Esophagus muscularis mucosa (tissue), 4 donors: ENCODE measurements around the gene RPL6. TPM values are rescaled to one million over a fixed set of nuclear protein-coding genes. Genes with fewer than 3 reads are reported as not detected.
"Not testable (repeated sequence)": the region's sequence is repeated elsewhere in the genome, so short reads cannot be mapped to it uniquely, and the experiment has no call there.

Source experiments
- DNase-seq: peaks from one replicate; pipeline ENCODE4 v3.0.0-alpha.2; 2017; ENCODE audit errors: extremely low spot score
- H3K27ac ChIP-seq, 4 donors: fragments of 200-600 bp; sonication (generic); replicated peaks in 1 of 4; 1 replicate in 3 of 4; 2 replicates in 1 of 4; pipeline ENCODE4 v1.5.1; 2016 to 2019; ENCODE audit warnings: mild to moderate bottlenecking in 1 of 4
- H3K27me3 ChIP-seq, 4 donors: fragments of 200-600 bp; sonication (generic); one replicate each; pipeline versions ENCODE4 v1.5.1 to v1.6.0; 2016 to 2019
- H3K36me3 ChIP-seq, 4 donors: fragments of 200-600 bp; sonication (generic); one replicate each; pipeline ENCODE4 v1.5.1; 2016 to 2019
- H3K4me1 ChIP-seq, 4 donors: fragments of 200-600 bp; sonication (generic); one replicate each; pipeline ENCODE4 v1.5.1; 2016 to 2019
- H3K4me3 ChIP-seq, 4 donors: fragments of 200-600 bp; sonication (generic); 1 replicate in 2 of 4; 2 replicates in 2 of 4; pipeline ENCODE4 v1.5.1; 2016 to 2019; ENCODE audit warnings: mild to moderate bottlenecking in 4 of 4, moderate library complexity in 1 of 4
- H3K9me3 ChIP-seq, 4 donors: fragments of 200-600 bp; sonication (generic); 1 replicate in 3 of 4; 2 replicates in 1 of 4; pipeline ENCODE4 v1.5.1; 2016 to 2019
- CTCF ChIP-seq, 3 experiments: fragments of 200-600 bp in 2 of 3; fragments of 450-650 bp in 1 of 3; sonication (generic) in 2 of 3; IDR thresholded peaks; one replicate each; pipeline ENCODE4 v1.5.1; 2017 to 2019; ENCODE audit warnings: antibody characterized with exemption in 3 of 3, mild to moderate bottlenecking in 2 of 3, moderate library complexity in 1 of 3
- EP300 ChIP-seq: sonication (generic); formaldehyde crosslinking; IDR thresholded peaks from one replicate; pipeline ENCODE4 v1.6.1; 2017; ENCODE audit warnings: antibody characterized with exemption
- POLR2A ChIP-seq: fragments of 450-650 bp; IDR thresholded peaks from one replicate; pipeline ENCODE4 v1.6.1; 2017; ENCODE audit warnings: antibody characterized with exemption, moderate library complexity, mild to moderate bottlenecking, low read depth
- POLR2AphosphoS5 ChIP-seq, 2 donors: sonication (generic); formaldehyde crosslinking; IDR thresholded peaks; one replicate each; pipeline ENCODE4 v1.6.1; 2017; ENCODE audit warnings: antibody characterized with exemption in 2 of 2
- WGBS: methylation state at CpG from one replicate; pipeline ENCODE4 v1.1.5; 2018; 5-methylcytosine and 5-hydroxymethylcytosine counted together
- intact Hi-C: fragments of 100-400 bp; cut with DNase I; formaldehyde crosslinking; loops from one replicate; pipeline ENCODE4 v1.15.1; 2023
- total RNA-seq, 4 donors: library from RNA; depleted of rRNA; stranded (reverse); fragments of >200 nt; gene quantifications; one replicate each; pipeline versions ENCODE4 v1.1.0 to v1.2.1, GENCODE V29; 2016

RPL6 gene
- total RNA-seq, 4 donors from 2014 or later = 946 to 1,705 (median 1,459) TPM

GRCh38 chr12:112450725-112451124 is 41.3 kb upstream of the RPL6 start:
- Histone ChIP-seq H3K4me1 (no peaks in the 10 kb centered on the region), H3K27ac (no peak overlapping the region), H3K27me3 (no peaks in the 10 kb centered on the region), H3K4me3 (no peak overlapping the region), H3K36me3 (peaks cover 36 to 100% (median 82%) of the 10 kb centered on the region in 4 donors), H3K9me3 (no peaks in the 10 kb centered on the region)
- 79% methylated on average over 4 of the region's 4 CpGs for WGBS
- DNase-seq = no peak
- intact Hi-C loops = no loop called here
- TF ChIP-seq POLR2AphosphoS5 (IDR thresholded peaks at IDR 0.05) (no peak), CTCF (IDR thresholded peaks at IDR 0.05) (no peak), EP300 (no peak), POLR2A (no peak)

DNA sequence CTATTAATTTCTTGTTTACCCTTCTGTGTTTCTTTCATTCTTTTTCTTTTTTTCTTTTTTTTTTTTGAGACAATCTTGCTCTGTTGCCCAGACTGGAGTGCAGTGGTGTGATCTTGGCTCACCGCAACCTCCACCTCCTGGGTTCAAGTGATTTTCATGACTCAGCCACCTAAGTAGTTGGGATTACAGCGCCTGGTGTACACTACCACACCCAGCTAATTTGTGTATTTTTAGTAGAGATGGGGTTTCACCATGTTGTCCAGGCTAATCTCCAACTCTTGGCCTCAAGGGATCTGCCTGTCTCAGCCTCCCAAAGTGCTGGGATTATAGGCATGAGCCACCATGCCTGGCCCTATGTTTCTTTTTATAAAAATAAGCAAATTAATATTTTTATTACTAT is 38.8 kb upstream of the RPL6 start:
- H3K4me3 ChIP-seq, H3K27ac ChIP-seq, H3K27me3 ChIP-seq, DNase-seq, H3K4me1 ChIP-seq, intact Hi-C loops, H3K9me3 ChIP-seq: not testable (repeated sequence)
- peaks cover 20 to 75% (median 58%) of the 10 kb centered on the region in 4 donors for H3K36me3 ChIP-seq
- WGBS = 100% methylated on average over 2 of the region's 2 CpGs

DNA sequence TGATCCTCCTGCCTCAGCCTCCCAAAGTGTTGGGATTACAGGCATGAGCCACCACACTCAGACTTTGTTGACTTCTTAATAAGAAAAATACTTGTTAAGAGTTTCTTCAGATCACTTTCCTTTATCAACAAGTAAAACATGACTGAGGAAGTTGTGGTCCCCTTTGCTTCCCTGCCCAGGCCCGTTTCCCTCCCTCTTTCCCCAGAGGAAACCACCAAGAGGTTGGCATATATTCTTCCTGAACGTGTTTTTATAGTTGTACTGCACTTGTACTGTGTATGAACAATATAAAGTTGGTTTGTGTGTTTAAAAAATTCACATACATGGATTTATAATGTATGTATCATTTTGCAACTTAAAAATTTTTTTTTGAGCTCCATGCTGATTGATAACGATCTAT is 37.7 kb upstream of the RPL6 start:
- Histone ChIP-seq H3K4me1 (no peaks in the 10 kb centered on the region), H3K9me3 (no peaks in the 10 kb centered on the region), H3K36me3 (peaks cover 20 to 65% (median 48%) of the 10 kb centered on the region in 4 donors), H3K4me3 (no peak overlapping the region), H3K27me3 (no peaks in the 10 kb centered on the region), H3K27ac (no peak overlapping the region)
- 67% methylated on average over 3 of the region's 3 CpGs for WGBS
- no peak for DNase-seq
- TF ChIP-seq POLR2AphosphoS5 (IDR thresholded peaks at IDR 0.05) (no peak), CTCF (IDR thresholded peaks at IDR 0.05) (no peak), POLR2A (no peak), EP300 (no peak)
- intact Hi-C loops = no loop called here

DNA sequence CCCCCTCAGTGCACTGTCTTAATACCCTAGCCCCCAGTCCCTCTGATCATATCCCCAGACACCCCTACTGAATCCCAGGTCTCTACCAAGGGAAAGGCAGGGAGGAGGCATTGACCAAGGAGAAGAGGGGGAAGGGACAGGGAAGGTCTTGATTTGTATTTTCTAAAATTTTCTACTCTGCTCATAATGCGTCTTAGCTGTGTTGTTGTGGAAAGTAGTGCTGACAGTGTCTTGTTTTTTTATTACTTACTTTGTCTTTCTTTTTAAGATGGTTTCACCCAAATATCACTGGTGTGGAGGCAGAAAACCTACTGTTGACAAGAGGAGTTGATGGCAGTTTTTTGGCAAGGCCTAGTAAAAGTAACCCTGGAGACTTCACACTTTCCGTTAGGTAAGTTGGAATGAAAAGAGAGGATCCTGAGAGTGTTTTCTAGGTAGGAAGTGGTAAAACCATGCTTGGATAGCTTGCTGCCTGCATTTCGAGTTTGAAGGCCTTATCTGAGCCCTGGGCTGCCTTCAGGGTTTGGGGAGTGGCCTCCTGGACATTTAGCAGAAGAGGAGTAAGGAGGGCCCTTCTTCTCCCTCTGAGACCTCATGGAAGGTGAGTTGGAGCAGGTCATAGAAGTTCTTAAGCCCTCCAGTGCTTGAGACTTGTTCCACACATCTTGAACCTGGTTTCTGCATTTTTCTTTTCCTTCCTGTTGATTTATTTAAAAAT is 36.8 kb upstream of the RPL6 start:
- intact Hi-C loops = no loop called here
- H3K4me1 ChIP-seq = peaks cover 0 to under 1% (median 0%) of the 10 kb centered on the region in 4 donors
- TF ChIP-seq POLR2AphosphoS5 (IDR thresholded peaks at IDR 0.05) = no peak
- TF ChIP-seq EP300 = no peak
- TF ChIP-seq CTCF (IDR thresholded peaks at IDR 0.05) = no peak
- TF ChIP-seq POLR2A = no peak
- 81% methylated on average over 3 of the region's 3 CpGs for WGBS
- H3K36me3 ChIP-seq = peaks cover 17 to 55% (median 43%) of the 10 kb centered on the region in 4 donors
- H3K27ac ChIP-seq = no peak overlapping the region
- no peaks in the 10 kb centered on the region for H3K9me3 ChIP-seq
- no peaks in the 10 kb centered on the region for H3K27me3 ChIP-seq
- no peak for DNase-seq
- no peak overlapping the region for H3K4me3 ChIP-seq

DNA sequence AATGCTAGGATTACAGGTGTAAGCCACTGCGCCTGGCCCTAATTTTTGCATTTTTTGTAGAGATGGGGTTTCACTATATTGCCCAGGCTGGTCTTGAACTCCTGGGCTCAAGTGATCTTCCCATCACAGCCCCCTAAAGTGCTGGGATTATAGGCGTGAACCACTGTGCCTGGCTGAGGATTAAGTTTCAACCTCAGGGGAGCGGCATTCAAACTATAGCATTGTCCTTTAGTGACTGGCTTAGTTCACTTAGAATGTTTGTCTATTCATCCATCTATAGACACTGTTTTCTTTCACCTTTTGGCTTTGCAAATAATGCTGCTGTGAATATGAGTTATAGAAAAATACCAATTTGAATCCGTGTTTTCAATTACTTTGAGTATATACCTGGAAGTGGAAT is 34.5 kb upstream of the RPL6 start:
- Histone ChIP-seq H3K27ac (no peak overlapping the region), H3K27me3 (no peaks in the 10 kb centered on the region), H3K4me3 (no peak overlapping the region), H3K4me1 (peaks cover 0 to 14% (median 0%) of the 10 kb centered on the region in 4 donors), H3K9me3 (no peaks in the 10 kb centered on the region), H3K36me3 (peaks cover 7 to 33% (median 22%) of the 10 kb centered on the region in 4 donors)
- DNase-seq = no peak
- no peak for TF ChIP-seq POLR2AphosphoS5 (IDR thresholded peaks at IDR 0.05)
- no peak for TF ChIP-seq CTCF (IDR thresholded peaks at IDR 0.05)
- TF ChIP-seq POLR2A = no peak
- TF ChIP-seq EP300 = no peak
- WGBS = 95% methylated on average over 4 of the region's 4 CpGs
- intact Hi-C loops = no loop called here

DNA sequence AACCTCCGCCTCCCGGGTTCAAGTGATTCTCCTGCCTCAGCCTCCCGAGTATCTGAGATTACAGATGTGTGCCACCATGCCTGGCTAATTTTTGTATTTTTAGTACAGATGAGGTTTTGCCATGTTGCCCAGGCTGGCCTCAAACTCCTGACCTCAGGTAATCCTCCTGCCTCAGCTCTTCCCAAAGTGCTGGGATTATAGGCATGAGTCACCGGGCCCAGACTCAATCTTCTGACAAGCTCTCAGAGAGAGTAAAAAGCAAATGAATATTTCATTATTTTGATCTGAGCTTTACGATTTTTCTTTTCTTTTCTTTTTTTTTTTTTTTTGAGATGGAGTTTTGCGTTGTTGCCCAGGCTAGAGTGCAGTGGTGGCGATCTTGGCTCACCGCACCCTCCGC is 31.2 kb upstream of the RPL6 start:
- DNase-seq, H3K9me3 ChIP-seq, H3K36me3 ChIP-seq, intact Hi-C loops, H3K27ac ChIP-seq, H3K27me3 ChIP-seq, H3K4me3 ChIP-seq: not testable (repeated sequence)
- WGBS = 96% methylated on average over 9 of the region's 9 CpGs
- peaks cover 0 to 14% (median 0%) of the 10 kb centered on the region in 4 donors for H3K4me1 ChIP-seq
